Inferior parietal cortex (tissue), 1 donor: Measurements from ENCODE around the gene RAB9A.
"Not testable (repeated sequence)": the region's sequence is repeated elsewhere in the genome, so short reads cannot be mapped to it uniquely, and the experiment has no call there.

ENCODE experiments used
- DNase-seq: peaks from one replicate; pipeline ENCODE4 v3.0.0-alpha.2; 2016; ENCODE audit errors: extremely low spot score

RAB9A gene, protein sequence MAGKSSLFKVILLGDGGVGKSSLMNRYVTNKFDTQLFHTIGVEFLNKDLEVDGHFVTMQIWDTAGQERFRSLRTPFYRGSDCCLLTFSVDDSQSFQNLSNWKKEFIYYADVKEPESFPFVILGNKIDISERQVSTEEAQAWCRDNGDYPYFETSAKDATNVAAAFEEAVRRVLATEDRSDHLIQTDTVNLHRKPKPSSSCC

DNA sequence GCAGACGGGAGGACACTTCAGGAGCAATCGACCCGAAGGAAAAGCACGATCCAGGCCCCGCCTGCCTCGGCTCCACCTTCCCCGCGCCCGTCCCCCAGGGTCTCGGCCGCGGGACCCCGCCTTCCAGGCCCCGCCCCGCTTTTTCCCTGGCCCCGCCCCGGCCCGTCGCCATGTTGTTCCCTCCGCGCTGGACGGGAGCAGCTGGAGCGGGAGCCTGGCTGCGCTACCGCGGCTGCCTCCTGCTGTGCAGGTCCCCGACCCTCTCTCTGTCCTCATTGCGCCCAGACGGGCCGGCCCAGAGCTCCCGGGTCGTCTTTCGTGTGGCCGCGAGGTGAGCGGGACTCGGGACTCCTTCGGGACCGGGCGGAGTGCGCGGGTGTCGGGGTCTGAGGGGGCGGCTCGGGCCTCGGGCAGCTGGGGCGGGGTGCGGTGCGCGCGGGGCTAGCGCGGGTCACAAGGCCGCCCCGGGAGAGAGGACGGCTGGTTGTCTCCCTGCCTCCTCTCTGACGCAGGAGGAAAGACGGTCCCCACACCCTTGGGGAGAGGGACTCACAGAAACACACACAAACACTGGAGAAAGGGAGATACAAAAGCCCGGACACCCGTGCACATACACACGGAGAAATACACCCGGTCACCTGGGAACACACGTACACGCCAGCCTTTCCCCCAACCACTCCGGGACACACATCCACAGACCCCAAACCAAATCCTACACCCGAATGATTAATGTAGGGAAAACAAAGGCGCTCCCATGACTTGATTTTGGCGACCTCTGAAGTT lies at the start of gene RAB9A:
Gene RAB9A (plus strand): TSS at position 171 of the 783 bp plus-strand sequence. CDS start 19,619 bp downstream, outside the sequence.
- DNase-seq, result peak; percentile 59

DNA sequence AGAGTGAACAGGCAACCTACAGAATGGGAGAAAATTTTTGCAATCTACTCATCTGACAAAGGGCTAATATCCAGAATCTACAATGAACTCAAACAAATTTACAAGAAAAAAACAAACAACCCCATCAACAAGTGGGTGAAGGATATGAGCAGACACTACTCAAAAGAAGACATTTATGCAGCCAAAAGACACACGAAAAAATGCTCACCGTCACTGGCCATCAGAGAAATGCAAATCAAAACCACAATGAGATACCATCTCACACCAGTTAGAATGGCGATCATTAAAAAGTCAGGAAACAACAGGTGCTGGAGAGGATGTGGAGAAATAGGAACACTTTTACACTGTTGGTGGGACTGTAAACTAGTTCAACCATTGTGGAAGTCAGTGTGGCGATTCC lies 47.2 kb upstream of the RAB9A start:
- DNase-seq, result not testable (repeated sequence)

DNA sequence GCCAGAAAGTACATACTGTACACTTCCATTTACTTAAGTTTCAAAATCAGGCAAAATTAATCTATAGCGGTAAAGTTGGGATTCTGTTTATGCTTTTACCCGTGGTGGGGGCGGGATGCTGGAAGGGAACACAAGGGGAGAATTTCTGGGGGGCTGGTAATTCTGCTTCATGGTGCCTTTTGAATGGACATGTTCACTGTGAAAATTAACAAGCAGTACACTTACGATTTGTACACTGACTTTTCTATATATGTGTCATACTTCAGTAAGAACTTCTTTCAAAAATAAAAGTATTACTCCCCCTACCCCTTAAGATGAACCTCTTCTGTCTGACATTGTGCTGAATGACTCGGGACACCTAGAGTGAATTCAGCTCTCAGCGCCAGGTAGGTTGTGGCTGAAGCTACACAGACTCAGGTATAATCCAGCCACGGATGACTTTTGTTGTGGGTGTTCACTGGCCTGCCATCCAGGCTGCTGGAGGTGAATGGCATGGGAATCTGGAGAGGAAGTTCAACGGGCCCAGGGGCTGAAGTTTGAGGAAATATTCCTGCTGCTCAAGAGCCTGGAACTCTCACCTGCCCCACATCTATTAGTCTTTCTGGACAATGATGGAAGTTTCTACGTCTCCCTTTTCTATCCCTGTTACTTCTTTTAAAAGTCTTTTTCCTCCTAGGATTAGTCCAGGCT lies 43.3 kb upstream of the RAB9A start:
- DNase-seq, result no peak

DNA sequence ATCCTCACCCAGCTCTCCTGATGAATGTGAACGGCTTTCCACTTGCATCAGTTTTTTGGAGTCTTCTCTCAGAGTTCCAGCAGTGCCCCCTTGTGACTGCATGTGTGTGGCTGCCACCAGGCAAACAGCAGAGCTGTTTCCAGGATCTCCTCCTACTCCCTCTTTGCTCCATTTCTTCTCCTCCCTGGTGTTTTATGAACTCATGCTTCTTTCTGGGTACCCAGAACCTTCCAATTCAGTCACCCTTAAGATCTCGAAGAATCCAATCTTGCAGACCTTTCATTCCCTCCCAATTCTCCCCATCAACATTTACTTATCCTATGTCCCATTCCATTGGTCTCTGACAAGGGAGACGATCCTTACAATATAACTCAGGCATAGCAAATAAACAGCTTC lies 42.8 kb upstream of the RAB9A start:
- peak; percentile 66 for DNase-seq

DNA sequence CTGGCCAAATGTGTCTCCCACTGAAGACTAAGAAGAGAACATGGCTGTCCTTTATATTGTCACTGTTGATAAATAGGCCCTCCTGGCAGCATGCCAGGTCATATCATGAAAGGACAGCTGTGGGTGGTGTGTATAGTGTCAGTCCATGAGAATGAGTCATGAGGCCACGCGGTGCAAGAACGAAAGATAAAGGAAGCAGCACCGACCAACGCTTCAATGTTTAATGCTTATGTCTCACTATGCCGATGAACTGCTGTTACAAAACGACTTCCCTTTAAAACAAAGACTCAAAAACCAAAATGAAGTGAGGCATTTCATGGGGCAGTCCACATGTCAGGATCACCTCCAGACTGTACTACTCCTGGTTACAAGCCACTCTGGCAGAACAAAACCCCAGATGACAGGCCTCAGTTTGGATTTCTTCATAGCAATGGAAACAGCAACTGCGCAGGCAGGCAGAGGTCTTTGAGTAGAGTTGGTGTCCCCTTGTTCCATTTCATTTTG lies 41.2 kb upstream of the RAB9A start:
- peak; percentile 43 for DNase-seq

DNA sequence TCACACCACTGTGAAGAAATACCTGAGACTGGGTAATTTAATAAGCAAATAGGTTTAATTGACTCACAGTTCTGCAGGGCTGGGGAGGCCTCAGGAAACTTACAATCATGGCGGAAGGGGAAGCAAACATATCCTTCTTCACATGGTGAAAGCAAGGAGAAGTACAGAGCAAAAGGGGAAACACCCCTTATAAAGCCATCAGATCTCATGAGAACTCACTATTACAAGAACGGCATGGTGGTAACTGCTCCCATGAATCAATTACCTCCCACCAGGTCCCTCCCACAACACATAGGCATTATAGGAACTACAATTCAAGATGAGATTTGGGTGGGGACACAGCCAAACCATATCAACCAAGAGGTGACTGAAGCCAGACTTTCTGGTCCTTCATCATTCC lies 40.6 kb upstream of the RAB9A start:
- DNase-seq, result not testable (repeated sequence)

DNA sequence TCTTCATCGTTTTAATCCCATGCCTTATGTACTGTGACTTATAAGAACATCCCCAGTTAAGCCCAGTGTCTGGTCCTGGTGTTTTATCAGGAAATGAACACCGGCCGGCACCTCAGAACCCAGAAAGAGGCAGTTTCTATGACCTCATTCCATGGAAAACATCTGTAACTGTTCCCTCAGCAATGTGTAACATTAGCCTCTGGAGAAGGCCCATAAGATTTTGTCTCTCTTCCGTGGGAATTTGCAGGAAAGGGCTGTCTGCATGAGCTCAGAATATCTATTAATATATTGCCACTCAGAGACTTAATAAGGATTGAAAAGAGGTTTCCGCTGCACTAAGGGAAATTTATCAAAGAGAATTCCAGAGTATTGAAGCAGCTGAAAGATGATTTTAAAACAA lies 39.1 kb upstream of the RAB9A start:
- DNase-seq, result no peak

DNA sequence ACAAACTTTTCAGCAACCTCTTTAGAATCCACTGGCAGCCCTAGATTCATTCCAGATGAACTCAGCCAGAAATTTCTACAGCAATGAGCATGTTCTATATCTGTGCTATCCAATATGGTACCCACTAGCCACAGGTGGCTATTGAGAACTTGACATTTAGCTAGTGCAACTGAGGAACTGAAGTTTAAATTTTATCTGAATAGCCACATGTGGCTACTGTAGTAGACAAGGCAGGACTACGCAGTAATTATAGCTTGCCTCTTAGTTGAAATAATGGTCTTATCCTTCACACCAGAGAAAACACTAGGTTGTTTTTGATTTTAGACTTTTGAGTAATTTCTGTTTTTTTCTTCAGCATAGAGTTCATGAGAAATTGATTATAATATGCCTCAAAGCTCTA lies 38.6 kb upstream of the RAB9A start:
- DNase-seq, result no peak

DNA sequence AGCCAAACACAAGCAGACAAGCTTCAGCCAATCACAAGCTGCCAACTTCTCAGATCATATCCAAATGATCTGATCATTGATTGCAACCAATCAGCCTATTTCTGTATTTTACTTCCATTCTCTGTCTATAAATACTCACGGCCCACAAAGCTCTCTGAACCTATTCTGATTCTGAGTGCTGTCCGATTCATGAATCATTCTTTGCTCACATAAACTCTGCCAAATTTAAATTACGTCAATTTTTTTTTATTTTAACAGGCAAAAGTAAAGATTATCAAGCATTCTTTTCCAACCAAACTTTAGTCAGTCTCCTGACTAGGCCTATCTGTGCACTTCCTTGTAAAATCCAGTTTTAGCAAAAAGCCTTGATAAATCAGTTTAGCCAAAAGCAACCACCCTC lies 37.8 kb upstream of the RAB9A start:
- no peak for DNase-seq

DNA sequence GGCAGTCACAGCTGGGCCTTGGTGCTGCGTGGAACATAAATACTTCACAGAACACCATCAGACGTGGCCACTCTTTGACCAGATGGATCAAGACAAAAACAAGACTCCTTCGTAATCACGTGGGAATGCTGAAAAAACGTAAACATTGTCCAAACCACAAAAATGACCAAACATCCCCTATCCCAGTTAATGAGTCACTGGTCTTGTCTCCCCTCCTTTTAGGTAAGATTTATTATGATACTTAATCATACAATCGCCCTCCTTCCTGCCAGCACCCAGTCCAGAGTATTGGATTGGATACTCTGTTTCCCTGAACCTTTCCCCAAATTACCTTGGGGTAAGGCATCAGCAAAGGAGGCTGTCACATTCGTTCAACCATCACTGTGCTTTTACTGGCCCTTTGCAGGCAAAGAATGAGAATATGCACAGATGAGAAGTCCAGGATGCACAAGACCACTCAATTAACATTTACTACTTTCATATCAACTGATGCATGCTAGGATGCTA lies 36.6 kb upstream of the RAB9A start:
- no peak for DNase-seq

DNA sequence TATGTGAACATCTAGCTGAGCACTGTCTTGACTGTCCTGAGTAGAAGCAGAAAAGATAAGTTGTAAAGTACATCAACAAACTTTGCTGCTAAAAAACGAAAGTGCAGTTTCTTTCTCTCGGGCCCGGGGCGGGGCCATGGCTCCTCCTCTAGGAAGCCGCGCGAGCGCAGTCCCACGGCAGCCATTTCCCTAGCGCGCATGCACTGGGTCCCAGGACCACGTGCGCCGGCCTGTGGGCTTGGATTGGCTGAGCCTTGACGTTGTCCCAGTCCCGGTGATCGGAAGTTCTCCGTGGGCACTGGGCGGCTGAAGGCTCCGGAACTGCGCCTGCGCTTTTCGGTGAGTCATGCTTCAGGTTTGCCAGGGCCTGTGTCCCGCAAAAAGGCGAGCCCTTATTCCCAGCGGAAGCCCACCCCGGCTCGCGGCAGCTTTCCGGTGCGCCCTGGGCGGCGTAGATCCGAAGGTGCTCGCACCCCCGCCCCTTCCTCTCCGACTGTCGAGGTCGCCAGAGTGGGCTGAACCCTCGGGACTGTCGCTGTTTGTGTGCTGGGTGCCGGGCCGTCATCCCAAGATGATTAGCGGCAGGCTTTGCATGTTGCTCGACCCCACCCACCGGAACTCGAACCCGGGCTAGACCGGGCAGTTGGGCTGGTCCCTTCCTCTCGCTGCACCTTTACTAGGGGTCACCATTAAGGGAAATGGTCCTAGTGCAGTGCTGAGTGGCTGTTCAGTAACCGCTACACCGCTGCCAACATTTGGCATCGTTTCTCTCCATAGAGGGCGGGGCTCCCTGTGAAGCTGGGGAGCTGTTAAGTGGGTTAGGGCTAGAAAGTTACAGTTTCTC lies 35.9 kb upstream of the RAB9A start, which contains the start of gene TCEANC:
Gene TCEANC (plus strand): TSS at position 292 of the 844 bp plus-strand sequence. CDS start 9,368 bp downstream, outside the sequence.
- peak; percentile 93 for DNase-seq

DNA sequence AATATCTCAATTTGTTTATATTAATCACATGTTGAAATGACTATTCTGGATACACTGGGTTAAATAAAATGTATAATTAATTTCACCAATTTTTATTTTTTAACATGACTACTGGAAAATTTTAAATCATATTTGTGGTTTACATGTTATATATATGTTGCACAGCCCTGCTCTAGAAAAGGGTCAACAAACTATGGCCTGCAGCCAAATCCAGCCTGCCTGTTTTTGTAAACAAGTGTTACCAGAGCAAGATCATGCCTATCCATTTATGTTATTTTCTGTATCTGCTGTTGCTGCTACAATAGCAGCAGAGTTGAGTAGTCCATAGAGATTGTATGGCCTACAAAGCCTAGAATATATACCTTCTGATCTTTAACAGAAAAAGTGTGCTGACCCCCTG lies 34.8 kb upstream of the RAB9A start:
- no peak for DNase-seq

DNA sequence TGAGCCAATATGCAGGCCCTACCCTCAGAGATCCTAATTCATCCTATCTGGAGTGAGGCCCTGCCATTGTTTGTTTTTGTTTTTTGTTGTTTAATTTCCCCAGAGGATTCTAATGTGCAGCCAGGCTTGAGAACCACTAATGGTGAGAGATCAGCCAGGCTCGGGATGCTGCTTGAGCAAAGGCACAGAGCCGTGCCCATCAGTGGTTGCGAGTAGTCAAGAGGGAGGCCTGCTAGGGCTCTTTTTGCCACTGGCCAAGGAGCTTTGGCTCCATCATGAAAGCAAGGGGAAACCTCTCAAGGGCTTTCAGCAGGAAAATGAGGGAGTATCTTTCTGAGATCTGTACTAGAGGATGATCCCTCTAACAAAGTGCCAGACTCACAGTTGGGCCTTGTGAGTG lies 33.3 kb upstream of the RAB9A start:
- DNase-seq, result no peak

DNA sequence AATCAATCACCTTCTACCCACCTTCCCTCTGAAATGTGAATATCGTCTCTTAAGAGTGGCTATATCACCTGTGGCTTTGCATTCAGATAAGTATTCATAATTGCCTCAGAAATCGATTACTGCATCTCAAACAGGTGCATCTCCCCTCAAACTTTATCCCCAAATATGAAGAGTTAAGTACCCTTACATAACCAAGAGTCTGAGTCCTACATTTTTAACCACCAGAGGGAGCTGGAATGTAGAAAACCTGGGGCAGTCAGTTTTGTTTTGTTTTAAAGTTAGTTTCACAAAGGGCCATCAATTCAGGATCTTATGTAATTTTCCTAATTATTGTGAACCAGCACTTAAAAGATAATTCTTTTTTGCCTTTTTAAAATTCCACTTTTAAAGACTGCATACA lies 30.3 kb upstream of the RAB9A start:
- DNase-seq, result peak; percentile 80

DNA sequence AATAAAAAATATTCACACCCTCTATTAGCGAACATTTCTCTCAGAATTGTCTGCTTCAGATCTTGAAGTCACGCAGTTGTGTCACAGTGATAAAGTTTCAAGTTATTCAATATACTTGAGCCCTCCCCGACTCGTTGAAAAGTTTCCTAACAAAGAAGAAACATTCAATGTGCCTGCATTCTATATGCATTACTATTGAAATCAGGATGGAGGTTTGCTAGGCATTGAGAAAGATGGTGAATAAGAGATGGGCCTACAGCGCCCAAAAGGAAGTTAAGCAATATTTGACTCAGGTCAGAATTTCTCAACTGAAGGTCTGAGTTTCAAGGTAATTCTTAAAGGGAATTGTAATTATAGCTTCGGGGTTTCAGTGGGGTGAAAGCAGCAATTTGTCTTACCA lies 29.9 kb upstream of the RAB9A start:
- DNase-seq, result no peak

DNA sequence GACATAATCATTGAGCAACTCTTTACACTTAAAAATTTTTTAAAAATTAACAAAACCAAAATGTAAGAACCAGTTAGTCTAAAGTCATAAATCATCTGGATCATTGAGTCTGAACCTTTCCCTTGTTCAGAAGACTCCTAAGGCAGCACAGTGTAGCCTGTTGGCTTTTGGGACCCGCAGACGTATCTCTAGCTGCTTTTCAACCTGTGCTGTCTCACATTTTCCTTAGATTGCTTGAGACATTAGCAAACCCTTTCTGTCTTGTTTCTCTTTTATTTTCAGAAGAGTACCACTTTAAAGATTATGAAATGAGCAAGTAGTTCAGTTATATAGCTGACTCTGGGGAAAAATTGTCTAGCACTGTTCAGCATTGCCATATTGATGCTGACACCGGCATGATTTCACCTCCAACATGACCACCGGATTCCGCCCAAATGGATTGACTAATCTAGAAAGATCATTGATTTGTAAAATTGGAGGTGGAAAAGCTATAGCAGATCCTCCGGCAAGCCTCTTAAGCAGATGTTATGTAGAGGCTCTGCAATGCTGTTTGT lies 27.1 kb upstream of the RAB9A start:
- DNase-seq, result no peak

DNA sequence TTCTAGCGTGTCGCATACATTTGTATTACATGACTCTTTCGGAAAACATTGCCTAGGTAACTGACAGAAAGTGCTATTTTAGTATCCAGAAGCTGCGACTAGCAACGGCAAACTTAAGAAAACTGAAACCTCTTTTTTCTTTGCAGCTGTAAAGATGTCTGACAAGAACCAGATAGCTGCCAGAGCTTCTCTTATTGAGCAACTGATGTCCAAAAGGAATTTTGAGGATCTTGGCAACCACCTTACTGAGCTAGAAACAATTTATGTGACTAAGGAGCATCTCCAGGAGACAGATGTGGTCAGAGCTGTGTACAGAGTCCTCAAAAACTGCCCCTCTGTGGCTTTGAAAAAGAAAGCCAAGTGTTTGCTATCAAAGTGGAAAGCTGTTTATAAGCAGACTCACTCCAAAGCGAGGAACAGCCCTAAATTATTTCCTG lies 26.6 kb upstream of the RAB9A start:
- no peak for DNase-seq

DNA sequence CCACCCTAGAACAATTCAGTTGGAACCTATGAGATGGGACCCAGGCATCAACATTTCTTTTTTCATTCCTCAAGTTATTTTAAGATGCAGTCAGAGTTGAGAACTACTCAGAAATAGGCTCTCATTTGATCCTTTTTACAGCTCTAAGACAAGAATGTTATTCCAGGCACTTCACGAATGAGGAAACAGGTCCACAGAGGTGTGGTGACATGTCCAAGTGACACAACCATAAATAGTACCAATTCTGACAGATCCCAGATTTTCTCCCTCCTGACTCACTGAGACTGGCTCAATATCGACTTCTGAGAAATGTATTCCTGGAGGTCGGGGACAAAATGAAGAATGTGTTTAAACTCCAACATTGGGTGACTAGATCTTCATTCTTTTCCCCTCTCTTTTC lies 24.9 kb upstream of the RAB9A start:
- no peak for DNase-seq

DNA sequence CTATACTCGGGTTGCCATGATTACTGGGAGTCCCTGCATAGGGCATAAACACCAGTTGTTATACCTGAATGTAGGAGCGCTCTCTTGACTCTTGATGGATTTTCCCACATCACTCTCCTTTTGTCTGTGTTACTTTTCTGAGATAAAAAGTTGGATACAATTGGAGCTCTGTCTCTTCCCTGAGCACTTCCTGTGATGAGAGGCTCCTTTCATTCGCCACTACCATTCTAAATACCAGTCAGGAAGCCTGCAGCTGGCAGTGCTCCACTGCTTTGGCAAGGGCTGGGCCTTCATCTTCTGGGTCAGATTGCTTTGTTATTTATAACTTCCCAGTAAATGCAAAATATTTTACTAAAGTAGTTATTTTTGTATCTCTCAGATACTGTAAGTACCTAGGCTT lies 22.1 kb upstream of the RAB9A start:
- DNase-seq, result no peak

DNA sequence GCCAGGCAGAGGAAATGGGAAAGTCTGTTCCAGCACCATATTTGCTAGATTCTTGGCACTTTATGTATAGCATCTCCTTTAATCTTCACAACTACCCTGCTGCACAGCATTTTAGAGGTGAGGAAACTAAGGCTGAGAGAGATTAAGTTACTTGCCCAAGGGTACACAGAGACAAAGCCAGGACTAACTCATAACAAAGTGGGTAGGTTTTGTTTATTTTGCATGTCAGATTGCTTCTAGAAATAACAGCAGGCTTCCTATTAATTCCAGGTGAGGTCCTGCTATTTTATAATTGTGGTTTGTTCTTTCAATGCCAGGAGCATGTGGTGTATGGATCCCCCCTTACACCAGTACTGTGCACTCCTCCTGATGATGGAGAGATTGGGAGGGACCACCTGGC lies 21.0 kb upstream of the RAB9A start:
- DNase-seq, result no peak

DNA sequence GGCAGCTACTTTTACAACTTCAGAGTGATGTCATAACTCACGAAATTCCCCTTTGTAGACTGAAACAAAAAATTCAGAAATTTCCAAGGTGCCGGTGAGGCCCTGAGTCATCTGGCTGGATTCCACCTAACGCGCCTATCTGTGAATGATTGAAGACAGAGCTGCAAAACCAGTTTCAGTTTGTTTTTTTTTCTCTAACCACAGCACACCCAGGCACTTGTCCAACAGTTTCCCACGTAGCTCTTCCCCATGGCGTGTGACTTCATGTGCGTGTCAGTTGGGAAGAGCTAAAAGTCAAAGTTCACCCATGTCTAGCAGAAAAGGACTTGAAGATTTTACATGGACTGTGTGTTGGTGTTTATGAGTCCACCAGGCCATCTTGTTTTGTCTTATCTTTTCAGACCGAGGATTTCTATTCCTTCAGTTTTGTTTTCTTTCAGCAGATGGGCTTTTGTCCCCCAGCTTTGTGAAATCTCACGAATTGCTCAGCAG lies 19.6 kb upstream of the RAB9A start:
- DNase-seq, result no peak
